A549 (cell line): ENCODE measurements around the gene GRAMD2B. TPM values are rescaled to one million over a fixed set of nuclear protein-coding genes. Genes with fewer than 3 reads are reported as not detected.

Experiments
- ATAC-seq, 2 experiments: fragments of 200-7000 bp in 1 of 2; fragments of >200 bp in 1 of 2; cut with Nextera tagmentation in 1 of 2; cut with Tn5 transposase in 1 of 2; 3 replicates each; pipeline versions ENCODE4 v1.8.0 to v1.9.1; 2018 to 2020; ENCODE audit warnings: mild to moderate bottlenecking in 1 of 2, moderate library complexity in 1 of 2
- CTCF ChIA-PET: fragments of 300-600 bp; sonication (Branson Sonifier 250); formaldehyde crosslinking; extraction: SDS; loops from one replicate; lab custom pipeline; 2021; ENCODE audit warnings: antibody characterized with exemption, inconsistent platforms; lab: Yijun Ruan, JAX
- POLR2A ChIA-PET: fragments of 350-600 bp; formaldehyde crosslinking; extraction: SDS; loops from one replicate; lab custom pipeline; 2021; ENCODE audit warnings: antibody characterized with exemption, inconsistent platforms; lab: Yijun Ruan, JAX
- DNase-seq, 2 experiments: peaks; one replicate each; pipeline versions ENCODE4 v3.0.0 to v3.0.0-alpha.2; 2011 to 2016; ENCODE audit warnings: low read depth in 1 of 2, low spot score in 1 of 2
- FAIRE-seq: peaks from 2 replicates; lab custom pipeline; 2011; peaks lifted over from hg19 to GRCh38; lab: Jason Lieb, UNC
- H3K27ac ChIP-seq, 2 experiments: fragments of >200 bp; sonication (Bioruptor Twin); formaldehyde crosslinking; 3 replicates each; pipeline ENCODE4 v1.5.1; 2016 to 2017
- H3K4me1 ChIP-seq: fragments of >200 bp; sonication (Bioruptor Twin); formaldehyde crosslinking; 3 replicates; pipeline ENCODE4 v1.6.1; 2016
- H3K4me2 ChIP-seq: fragments of >200 bp; sonication (Bioruptor Twin); formaldehyde crosslinking; 3 replicates; pipeline ENCODE4 v1.6.1; 2016
- H3K4me3 ChIP-seq: fragments of >200 bp; sonication (Bioruptor Twin); formaldehyde crosslinking; 3 replicates; pipeline ENCODE4 v1.5.1; 2016
- H3K9me3 ChIP-seq: fragments of >200 bp; sonication (Bioruptor Twin); formaldehyde crosslinking; 3 replicates; pipeline ENCODE4 v1.6.1; 2016
- ATOH8 ChIP-seq: fragments of 250-450 bp; sonication (Bioruptor Pico); IDR thresholded peaks from 2 replicates; pipeline ENCODE4 v1.5.0; 2020; ENCODE audit warnings: low read depth, mild to moderate bottlenecking, moderate library complexity
- CBX2 ChIP-seq: fragments of 200-600 bp; sonication (generic); IDR thresholded peaks from 2 replicates; pipeline ENCODE4 v1.6.1; 2016; ENCODE audit warnings: low read depth, mild to moderate bottlenecking, borderline replicate concordance
- CBX8 ChIP-seq: fragments of 200-600 bp; sonication (generic); IDR thresholded peaks from 2 replicates; pipeline ENCODE4 v1.6.1; 2016
- CEBPB ChIP-seq, 2 experiments: fragments of >200 bp in 1 of 2; sonication (Bioruptor Twin) in 1 of 2; formaldehyde crosslinking in 1 of 2; IDR thresholded peaks; 2 replicates each; pipeline ENCODE4 v1.6.1; 2012 to 2016
- CHD2 ChIP-seq: fragments of 150-350 bp; IDR thresholded peaks from 2 replicates; pipeline ENCODE4 v1.6.1; 2014; ENCODE audit warnings: low read length; ENCODE audit not compliant: partially characterized antibody
- CHD4 ChIP-seq: fragments of 200-600 bp; sonication (generic); IDR thresholded peaks from 2 replicates; pipeline ENCODE4 v1.6.1; 2016; ENCODE audit warnings: antibody characterized with exemption, mild to moderate bottlenecking, borderline replicate concordance
- EP300 ChIP-seq, 2 experiments: fragments of >200 bp; sonication (Bioruptor Twin); formaldehyde crosslinking; IDR thresholded peaks; 2 replicates in 1 of 2; 3 replicates in 1 of 2; pipeline ENCODE4 v1.6.1; 2016 to 2017
- ESRRA ChIP-seq: fragments of 150-350 bp; IDR thresholded peaks from 2 replicates; pipeline ENCODE4 v1.6.1; 2014; ENCODE audit warnings: mild to moderate bottlenecking, low read length, borderline replicate concordance
- FOSB ChIP-seq: fragments of 250-450 bp; sonication (Bioruptor Pico); IDR thresholded peaks from 2 replicates; pipeline ENCODE4 v1.5.0; 2020; ENCODE audit warnings: mild to moderate bottlenecking, moderate library complexity
- FOSL2 ChIP-seq, 2 experiments: fragments of 450-650 bp in 1 of 2; fragments of >200 bp in 1 of 2; sonication (Bioruptor Twin) in 1 of 2; formaldehyde crosslinking; IDR thresholded peaks; 2 replicates each; pipeline versions ENCODE4 v1.5.0 to v1.6.1; 2016 to 2020; ENCODE audit warnings: mild to moderate bottlenecking in 1 of 2, moderate library complexity in 1 of 2
- GATA3 ChIP-seq: IDR thresholded peaks from 2 replicates; pipeline ENCODE4 v1.6.1; 2012; ENCODE audit warnings: borderline replicate concordance
- HDAC2 ChIP-seq: fragments of 200-600 bp; sonication (generic); IDR thresholded peaks from 2 replicates; pipeline ENCODE4 v1.6.1; 2016
- HMGXB4 ChIP-seq: fragments of 250-450 bp; sonication (Bioruptor Pico); IDR thresholded peaks from 2 replicates; pipeline ENCODE4 v1.5.0; 2021; ENCODE audit warnings: mild to moderate bottlenecking, moderate library complexity, borderline replicate concordance
- JUN ChIP-seq, 2 experiments: fragments of >200 bp; sonication (Bioruptor Twin); formaldehyde crosslinking; IDR thresholded peaks; 2 replicates in 1 of 2; 3 replicates in 1 of 2; pipeline ENCODE4 v1.6.1; 2016 to 2017
- KDM1A ChIP-seq: fragments of 200-600 bp; sonication (generic); IDR thresholded peaks from 2 replicates; pipeline ENCODE4 v1.6.1; 2016; ENCODE audit warnings: low read depth, mild to moderate bottlenecking
- KDM5A ChIP-seq: fragments of 200-600 bp; sonication (generic); IDR thresholded peaks from 2 replicates; pipeline ENCODE4 v1.6.1; 2016; ENCODE audit warnings: antibody characterized with exemption, mild to moderate bottlenecking
- MAFK ChIP-seq: fragments of 450-650 bp; IDR thresholded peaks from 2 replicates; pipeline ENCODE4 v1.6.1; 2014; ENCODE audit not compliant: partially characterized antibody
- MAX ChIP-seq: IDR thresholded peaks from 2 replicates; pipeline ENCODE4 v1.6.1; 2012
- MYC ChIP-seq: IDR thresholded peaks from 2 replicates; pipeline ENCODE4 v1.6.1; 2012; ENCODE audit warnings: mild to moderate bottlenecking, inconsistent platforms, low read length, improper control_type of control experiment, borderline replicate concordance
- NFE2L2 ChIP-seq: fragments of 150-350 bp; conservative IDR thresholded peaks from 2 replicates; pipeline ENCODE4 v1.6.1; 2014; ENCODE audit warnings: low read length
- NPAS2 ChIP-seq: fragments of 250-450 bp; sonication (Bioruptor Pico); IDR thresholded peaks from 2 replicates; pipeline ENCODE4 v1.8.0; 2022; ENCODE audit warnings: mild to moderate bottlenecking, moderate library complexity, borderline replicate concordance
- REST ChIP-seq: fragments of 200-600 bp; sonication (generic); IDR thresholded peaks from 2 replicates; pipeline ENCODE4 v1.6.1; 2016; ENCODE audit warnings: antibody characterized with exemption, mild to moderate bottlenecking, moderate library complexity
- RNF2 ChIP-seq: fragments of 200-600 bp; sonication (generic); IDR thresholded peaks from 2 replicates; pipeline ENCODE4 v1.6.1; 2016; ENCODE audit warnings: low read depth, mild to moderate bottlenecking, antibody characterized with exemption, moderate library complexity, borderline replicate concordance
- SREBF2 ChIP-seq: fragments of 450-650 bp; IDR thresholded peaks from 2 replicates; pipeline ENCODE4 v1.6.1; 2014; ENCODE audit warnings: mild to moderate bottlenecking, moderate library complexity
- ZFP36 ChIP-seq: fragments of 450-650 bp; IDR thresholded peaks from 2 replicates; pipeline ENCODE4 v1.6.1; 2014; ENCODE audit warnings: borderline replicate concordance; ENCODE audit not compliant: partially characterized antibody
- WGBS: methylation state at CpG from one replicate; pipeline ENCODE4 v1.1.6; 2017; ENCODE audit errors: missing lambda C conversion rate; 5-methylcytosine and 5-hydroxymethylcytosine counted together
- polyA plus RNA-seq, 4 experiments: library from polyadenylated mRNA; depleted of rRNA in 3 of 4; stranded (reverse); fragments of >200 nt; fragmentation: RNase III in 1 of 4; extraction: RNeasy Plus Mini Kit Qiagen cat#74134 plus additional on column Dnase treatment in 1 of 4; gene quantifications; 2 replicates in 3 of 4; 3 replicates in 1 of 4; pipeline ENCODE4 v1.2.3, GENCODE V29; 2011 to 2017

Gene GRAMD2B
- polyA plus RNA-seq, 2 of the 4 experiments (the other 2 are of a cell fraction), result 1.0 to 1.2 TPM

GRCh38 chr5:126435714-126436113 lies 12.5 kb downstream of the GRAMD2B start:
- 38% methylated on average over 2 of the region's 2 CpGs for WGBS
- CTCF ChIA-PET, result no interaction called here

GRCh38 chr5:126437721-126438120 lies 14.5 kb downstream of the GRAMD2B start:
- no peak for TF ChIP-seq MAX
- TF ChIP-seq CHD2, result no peak
- Histone ChIP-seq H3K4me2 (no peak overlapping the region), H3K27ac (no peak overlapping the region), H3K4me3 (no peak overlapping the region), H3K4me1 (no peaks in the 10 kb centered on the region), H3K9me3 (no peaks in the 10 kb centered on the region)
- 32% methylated on average over 1 of the region's 1 CpG for WGBS
- no peak for ATAC-seq
- no peak for DNase-seq
- CTCF ChIA-PET, result no interaction called here
- POLR2A ChIA-PET, result no interaction called here
- no peak for FAIRE-seq

More at GRCh38 chr5:126435714-126436113, 12.5 kb downstream of the GRAMD2B start:
- FAIRE-seq, result no peak
- no peak for TF ChIP-seq CBX8
- TF ChIP-seq SREBF2, result no peak
- TF ChIP-seq EP300 (IDR thresholded peaks at IDR 0.05), result no peak
- TF ChIP-seq MAX, result no peak
- TF ChIP-seq HMGXB4 (CRISPR knock-in tag), result no peak
- no peak for TF ChIP-seq KDM1A
- TF ChIP-seq FOSB (CRISPR knock-in tag), result no peak
- TF ChIP-seq JUN (IDR thresholded peaks at IDR 0.05), result no peak
- no peak for TF ChIP-seq NFE2L2
- TF ChIP-seq ATOH8 (CRISPR knock-in tag), result no peak
- TF ChIP-seq HDAC2, result no peak
- TF ChIP-seq CHD4, result no peak
- TF ChIP-seq, all 56 proteins: peak for 0
- Histone ChIP-seq H3K27ac (no peak overlapping the region), H3K4me1 (no peaks in the 10 kb centered on the region), H3K9me3 (no peaks in the 10 kb centered on the region), H3K4me2 (no peak overlapping the region), H3K4me3 (no peak overlapping the region)
- POLR2A ChIA-PET, result no interaction called here
- ATAC-seq (no peak), DNase-seq (no peak)

GRCh38 chr5:126438267-126438666 lies 15.1 kb downstream of the GRAMD2B start:
- Histone ChIP-seq H3K9me3 (no peaks in the 10 kb centered on the region), H3K27ac (no peak overlapping the region), H3K4me2 (no peak overlapping the region), H3K4me1 (no peaks in the 10 kb centered on the region), H3K4me3 (no peak overlapping the region)
- WGBS, result 45% methylated on average over 4 of the region's 4 CpGs
- ATAC-seq (no peak), FAIRE-seq (no peak), DNase-seq (no peak)
- ChIA-PET CTCF (interaction anchor here (1.8 kb wide), 1 partner anchor 9 kb away, joined by 3 read pairs; no protein-coding TSS in a partner anchor), POLR2A (no interaction called here)
- TF ChIP-seq CBX2 (no peak), MYC (no peak), ESRRA (no peak), FOSB (CRISPR knock-in tag) (no peak), GATA3 (no peak), ZFP36 (no peak), HMGXB4 (CRISPR knock-in tag) (no peak), MAFK (no peak), KDM5A (no peak), NPAS2 (CRISPR knock-in tag) (no peak), SREBF2 (no peak), FOSL2 (IDR thresholded peaks at IDR 0.05) (no peak), FOSL2 (CRISPR knock-in tag; IDR thresholded peaks at IDR 0.05) (no peak), RNF2 (no peak), CEBPB (IDR thresholded peaks at IDR 0.05) (no peak), JUN (IDR thresholded peaks at IDR 0.05) (no peak), REST (no peak)
